ENCODE data around the gene HACD2. TPM values are rescaled to one million over a fixed set of nuclear protein-coding genes. Genes with fewer than 3 reads are reported as not detected.
"Not testable (repeated sequence)": the region's sequence is repeated elsewhere in the genome, so short reads cannot be mapped to it uniquely, and the experiment has no call there.

HACD2 gene
- total RNA-seq, 1 donor from 2014 or later: 20.3 TPM

GRCh38 chr3:123523023-123523412, 61.8 kb downstream of the HACD2 start:
- no peak for ATAC-seq

GRCh38 chr3:123522320-123523022, 62.4 kb downstream of the HACD2 start:
- no peak for ATAC-seq

GRCh38 chr3:123521179-123521969, 63.5 kb downstream of the HACD2 start:
- ATAC-seq: no peak

GRCh38 chr3:123520656-123521055, 64.2 kb downstream of the HACD2 start:
- ATAC-seq: no peak

GRCh38 chr3:123518892-123519485, 65.9 kb downstream of the HACD2 start:
- no peak for ATAC-seq

- ATAC-seq: no peak
These were observed 73.1 kb downstream of the HACD2 start for GRCh38 chr3:123511726-123512125.

- ATAC-seq: no peak
These were observed 73.8 kb downstream of the HACD2 start for GRCh38 chr3:123511084-123511483.

- ATAC-seq: no peak
These were observed 76.7 kb downstream of the HACD2 start for GRCh38 chr3:123508178-123508577.

GRCh38 chr3:123505820-123506219, 79.0 kb downstream of the HACD2 start:
- no peak for ATAC-seq

- ATAC-seq: no peak
These were observed 81.7 kb downstream of the HACD2 start for GRCh38 chr3:123503203-123503602.

- no peak for ATAC-seq
These were observed 85.5 kb downstream of the HACD2 start for GRCh38 chr3:123499322-123499721.

- no peak for ATAC-seq
These were observed 86.1 kb downstream of the HACD2 start for GRCh38 chr3:123498761-123499160.

- no peak for ATAC-seq
These were observed 90.9 kb downstream of the HACD2 start for GRCh38 chr3:123493912-123494311.

- ATAC-seq: no peak
These were observed 92.8 kb downstream of the HACD2 start for GRCh38 chr3:123491966-123492587.

- peak; percentile 67 for ATAC-seq
These were observed 95.4 kb downstream of the HACD2 start for GRCh38 chr3:123489400-123490004.

GRCh38 chr3:123488645-123489347, 96.1 kb downstream of the HACD2 start:
- no peak for ATAC-seq

GRCh38 chr3:123487063-123487462, 97.8 kb downstream of the HACD2 start:
- ATAC-seq: not testable (repeated sequence)

GRCh38 chr3:123486460-123486859, 98.4 kb downstream of the HACD2 start:
- no peak for ATAC-seq

GRCh38 chr3:123485551-123485950, 99.3 kb downstream of the HACD2 start:
- ATAC-seq: peak; percentile 20

GRCh38 chr3:123483146-123483545, 101.7 kb downstream of the HACD2 start:
- no peak for ATAC-seq

GRCh38 chr3:123481722-123482457, 103.0 kb downstream of the HACD2 start:
- ATAC-seq: peak; percentile 21
